Measurements from ENCODE around the gene TNK1.
"Not testable (repeated sequence)": the region's sequence is repeated elsewhere in the genome, so short reads cannot be mapped to it uniquely, and the experiment has no call there.

TNK1 gene

DNA sequence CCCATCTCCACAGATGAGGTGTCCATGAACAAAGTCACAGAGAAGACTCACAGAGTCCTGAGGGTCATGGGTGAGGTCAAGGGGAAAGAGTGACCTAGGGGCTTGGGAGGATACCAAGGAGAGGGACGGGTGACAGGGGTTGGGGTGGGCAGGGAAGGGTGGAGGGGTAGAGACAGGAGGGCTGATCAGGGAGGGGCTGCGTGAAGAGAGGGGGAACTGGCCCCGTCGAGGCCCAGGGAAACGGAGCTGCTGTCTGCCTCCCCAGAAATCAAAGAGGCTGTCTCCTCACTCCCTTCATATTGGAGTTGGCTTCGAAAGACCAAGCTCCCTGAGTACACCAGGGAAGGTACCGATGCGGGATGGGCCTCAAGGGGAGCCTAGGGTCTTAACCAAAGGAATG, 25.3 kb upstream of the TNK1 start:
- no peak for TF ChIP-seq POLR2A (IDR thresholded peaks at IDR 0.05; ENCODE audit: extremely low read depth, insufficient read length)
- TF ChIP-seq, protein P1, sequence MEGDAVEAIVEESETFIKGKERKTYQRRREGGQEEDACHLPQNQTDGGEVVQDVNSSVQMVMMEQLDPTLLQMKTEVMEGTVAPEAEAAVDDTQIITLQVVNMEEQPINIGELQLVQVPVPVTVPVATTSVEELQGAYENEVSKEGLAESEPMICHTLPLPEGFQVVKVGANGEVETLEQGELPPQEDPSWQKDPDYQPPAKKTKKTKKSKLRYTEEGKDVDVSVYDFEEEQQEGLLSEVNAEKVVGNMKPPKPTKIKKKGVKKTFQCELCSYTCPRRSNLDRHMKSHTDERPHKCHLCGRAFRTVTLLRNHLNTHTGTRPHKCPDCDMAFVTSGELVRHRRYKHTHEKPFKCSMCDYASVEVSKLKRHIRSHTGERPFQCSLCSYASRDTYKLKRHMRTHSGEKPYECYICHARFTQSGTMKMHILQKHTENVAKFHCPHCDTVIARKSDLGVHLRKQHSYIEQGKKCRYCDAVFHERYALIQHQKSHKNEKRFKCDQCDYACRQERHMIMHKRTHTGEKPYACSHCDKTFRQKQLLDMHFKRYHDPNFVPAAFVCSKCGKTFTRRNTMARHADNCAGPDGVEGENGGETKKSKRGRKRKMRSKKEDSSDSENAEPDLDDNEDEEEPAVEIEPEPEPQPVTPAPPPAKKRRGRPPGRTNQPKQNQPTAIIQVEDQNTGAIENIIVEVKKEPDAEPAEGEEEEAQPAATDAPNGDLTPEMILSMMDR (IDR thresholded peaks at IDR 0.05; ENCODE audit: low read depth, low read length): no peak
- TF ChIP-seq, protein P2, sequence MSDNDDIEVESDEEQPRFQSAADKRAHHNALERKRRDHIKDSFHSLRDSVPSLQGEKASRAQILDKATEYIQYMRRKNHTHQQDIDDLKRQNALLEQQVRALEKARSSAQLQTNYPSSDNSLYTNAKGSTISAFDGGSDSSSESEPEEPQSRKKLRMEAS (IDR thresholded peaks at IDR 0.05; ENCODE audit: low read depth, low read length): no peak
- no peak for TF ChIP-seq MYC (IDR thresholded peaks at IDR 0.05; ENCODE audit: low read depth, low read length)
- H3K4me3 ChIP-seq (ENCODE audit: low read depth, low read length): no peak overlapping the region
- no peak for DNase-seq (ENCODE audit: low read depth)

DNA sequence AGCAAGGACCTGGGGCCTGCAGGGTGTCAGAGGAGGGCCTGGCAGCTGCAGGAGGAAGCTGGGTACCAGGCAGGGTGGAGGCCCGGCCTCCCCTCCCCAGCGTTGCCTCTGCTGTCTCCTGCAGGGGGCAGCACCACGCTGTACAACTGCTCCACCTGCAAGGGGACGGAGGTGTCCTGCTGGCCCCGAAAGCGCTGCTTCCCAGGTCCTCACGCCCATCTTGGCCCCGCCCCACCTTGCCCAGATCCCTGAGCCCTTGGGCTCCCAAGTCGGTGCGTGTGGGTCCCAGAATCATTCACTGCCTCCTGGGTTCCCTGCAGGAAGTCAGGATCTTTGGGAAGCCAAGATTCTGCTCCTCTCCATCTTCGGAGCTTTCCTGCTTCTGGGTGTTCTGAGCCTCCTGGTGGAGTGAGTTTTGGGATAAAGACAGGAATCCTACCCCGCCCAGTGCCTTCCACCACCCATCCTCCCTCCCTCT, 24.8 kb upstream of the TNK1 start:
- no peak for TF ChIP-seq POLR2A (IDR thresholded peaks at IDR 0.05; ENCODE audit: extremely low read depth, insufficient read length)
- TF ChIP-seq MYC (IDR thresholded peaks at IDR 0.05; ENCODE audit: low read depth, low read length): peak; percentile 43; the same call in 1 of the 2 replicates
- TF ChIP-seq, protein P1 (IDR thresholded peaks at IDR 0.05; ENCODE audit: low read depth, low read length): peak; percentile 62
- TF ChIP-seq, protein P2 (IDR thresholded peaks at IDR 0.05; ENCODE audit: low read depth, low read length): peak; percentile 59
- no peak overlapping the region for H3K4me3 ChIP-seq (ENCODE audit: low read depth, low read length)
- DNase-seq (ENCODE audit: low read depth): peak; percentile 81

DNA sequence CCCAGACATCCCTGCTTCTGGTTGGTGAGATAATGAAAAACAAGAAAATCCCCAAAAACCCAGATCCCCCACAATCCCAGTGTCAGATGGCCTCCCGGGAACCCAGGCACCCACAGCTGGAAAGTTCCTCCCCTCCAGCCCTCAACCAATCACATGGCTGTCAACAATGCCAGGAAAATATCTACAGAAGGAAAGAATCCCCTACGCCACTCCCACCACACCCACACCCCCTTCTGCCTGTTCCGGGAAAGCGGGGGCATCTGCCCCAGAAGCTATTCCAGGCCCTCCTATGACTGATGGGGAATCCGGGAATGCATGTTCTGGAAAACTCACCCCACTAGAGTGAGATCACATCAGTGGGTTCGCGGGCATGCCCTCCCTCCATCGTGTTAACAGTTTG, 24.1 kb upstream of the TNK1 start:
- TF ChIP-seq, protein P2 (IDR thresholded peaks at IDR 0.05; ENCODE audit: low read depth, low read length): no peak
- TF ChIP-seq, protein P1 (IDR thresholded peaks at IDR 0.05; ENCODE audit: low read depth, low read length): no peak
- no peak for TF ChIP-seq POLR2A (IDR thresholded peaks at IDR 0.05; ENCODE audit: extremely low read depth, insufficient read length)
- no peak for TF ChIP-seq MYC (IDR thresholded peaks at IDR 0.05; ENCODE audit: low read depth, low read length)
- no peak for DNase-seq (ENCODE audit: low read depth)
- H3K4me3 ChIP-seq (ENCODE audit: low read depth, low read length): no peak overlapping the region

DNA sequence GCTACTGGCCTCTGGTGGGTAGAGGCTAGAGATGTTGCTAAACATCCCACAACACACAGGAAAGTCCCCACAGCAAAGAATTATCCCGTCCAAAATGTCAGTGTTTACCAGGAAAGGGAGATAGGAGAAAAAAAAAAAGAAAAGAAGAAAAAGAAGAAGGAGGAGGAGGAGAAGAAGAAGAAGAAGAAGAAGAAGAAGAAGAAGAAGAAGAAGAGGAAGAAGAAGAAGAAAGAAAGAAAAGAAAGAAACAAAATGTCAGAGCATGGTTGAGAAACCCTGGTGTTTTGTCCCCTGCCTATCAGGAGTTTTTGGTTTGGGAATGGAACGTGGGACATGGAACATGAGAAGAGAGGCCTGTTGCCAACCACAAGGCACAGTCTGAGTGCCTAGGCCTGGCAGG, 23.5 kb upstream of the TNK1 start:
- DNase-seq (ENCODE audit: low read depth): no peak
- no peak for TF ChIP-seq MYC (IDR thresholded peaks at IDR 0.05; ENCODE audit: low read depth, low read length)
- TF ChIP-seq, protein P2 (IDR thresholded peaks at IDR 0.05; ENCODE audit: low read depth, low read length): no peak
- no peak for TF ChIP-seq POLR2A (IDR thresholded peaks at IDR 0.05; ENCODE audit: extremely low read depth, insufficient read length)
- TF ChIP-seq, protein P1 (IDR thresholded peaks at IDR 0.05; ENCODE audit: low read depth, low read length): no peak

DNA sequence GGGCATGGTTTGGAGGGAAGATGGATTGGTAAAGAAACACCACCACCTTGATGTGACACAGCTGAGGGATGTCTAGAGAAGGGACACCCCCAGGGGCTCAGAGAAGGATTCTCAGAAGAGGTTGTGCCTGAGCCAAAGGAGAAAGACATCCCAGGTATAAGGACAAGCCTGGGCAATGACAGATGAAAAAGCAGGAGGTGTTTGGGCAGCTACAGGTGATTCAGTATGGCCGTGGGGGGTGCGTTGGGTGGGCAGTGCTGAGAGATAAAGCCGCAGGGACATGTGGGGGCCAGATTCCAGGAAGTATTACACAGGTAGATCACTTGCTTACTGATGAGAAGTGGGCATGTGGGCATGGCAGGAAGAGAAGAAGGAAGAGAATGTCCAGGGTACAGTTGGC, 19.0 kb upstream of the TNK1 start:
- DNase-seq (ENCODE audit: low read depth): no peak
- TF ChIP-seq POLR2A (IDR thresholded peaks at IDR 0.05; ENCODE audit: extremely low read depth, insufficient read length): no peak
- H3K4me3 ChIP-seq (ENCODE audit: low read depth, low read length): no peak overlapping the region

More for the DNA sequence above, 23.5 kb upstream of the TNK1 start:
- no peak overlapping the region for H3K4me3 ChIP-seq (ENCODE audit: low read depth, low read length)

DNA sequence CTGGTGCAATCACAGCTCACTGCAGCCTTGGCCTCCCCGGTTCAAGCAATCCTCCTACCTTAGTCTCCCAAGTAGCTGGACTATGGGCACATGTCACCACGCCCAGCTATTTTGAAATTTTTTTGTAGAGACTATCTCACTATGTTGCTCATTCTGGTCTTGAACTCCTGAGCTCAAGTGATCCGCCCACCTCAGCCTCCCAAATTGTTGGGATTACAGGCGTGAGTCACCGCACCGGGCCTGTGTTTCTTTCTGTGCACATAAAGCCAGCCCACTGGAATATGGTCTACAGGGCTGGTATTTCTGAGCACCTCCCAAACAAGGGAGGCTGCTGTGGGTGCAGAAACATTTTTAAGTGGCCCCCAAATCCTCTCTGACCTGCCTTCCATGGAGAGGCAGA, 17.6 kb upstream of the TNK1 start:
- no peak for DNase-seq (ENCODE audit: low read depth)
- H3K4me3 ChIP-seq (ENCODE audit: low read depth, low read length): no peak overlapping the region

DNA sequence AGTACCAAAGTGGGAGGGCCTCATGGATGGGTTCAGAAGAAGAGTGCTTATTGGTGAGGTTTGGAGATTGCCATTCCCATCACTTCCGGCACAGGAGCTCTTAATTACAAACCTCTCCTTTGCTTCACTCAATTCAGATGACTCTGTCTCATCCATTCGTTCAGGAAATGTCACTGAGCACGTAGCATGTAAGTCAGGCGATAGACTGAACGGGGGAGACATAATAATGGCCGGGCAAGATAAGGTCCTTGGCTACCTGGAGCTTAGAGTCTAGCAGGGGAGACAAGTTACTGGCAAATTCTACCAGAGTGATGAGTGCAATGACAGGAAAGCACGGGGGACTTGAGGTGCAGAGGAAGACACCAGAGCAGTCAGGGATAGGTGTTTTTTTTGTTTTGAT, 14.9 kb upstream of the TNK1 start:
- H3K4me3 ChIP-seq (ENCODE audit: low read depth, low read length); DNase-seq (ENCODE audit: low read depth): not testable (repeated sequence)

More for the DNA sequence above, 17.6 kb upstream of the TNK1 start:
- TF ChIP-seq POLR2A (IDR thresholded peaks at IDR 0.05; ENCODE audit: extremely low read depth, insufficient read length): no peak
- TF ChIP-seq, protein P1 (IDR thresholded peaks at IDR 0.05; ENCODE audit: low read depth, low read length): no peak
- TF ChIP-seq, protein P2 (IDR thresholded peaks at IDR 0.05; ENCODE audit: low read depth, low read length): no peak
- no peak for TF ChIP-seq MYC (IDR thresholded peaks at IDR 0.05; ENCODE audit: low read depth, low read length)

All from NB4 (cell line).